Transverse colon (tissue), 4 donors: ENCODE data around the gene BUD13. TPM values are rescaled to one million over a fixed set of nuclear protein-coding genes. Genes with fewer than 3 reads are reported as not detected.

Experiments
- DNase-seq: peaks from one replicate; pipeline ENCODE4 v3.0.0-alpha.2; 2019
- H3K27ac ChIP-seq, 4 donors: fragments of 200-600 bp; sonication (generic); 2 replicates each; pipeline ENCODE4 v1.5.1; 2016 to 2018; ENCODE audit warnings: inconsistent platforms in 4 of 4
- H3K27me3 ChIP-seq: fragments of 200-600 bp; sonication (generic); 2 replicates; pipeline ENCODE4 v1.5.1; 2017; ENCODE audit warnings: inconsistent platforms
- H3K36me3 ChIP-seq, 4 donors: fragments of 200-600 bp; sonication (generic); 2 replicates each; pipeline ENCODE4 v1.5.1; 2017 to 2019; ENCODE audit warnings: inconsistent platforms in 4 of 4
- H3K4me1 ChIP-seq, 4 donors: fragments of 200-600 bp; sonication (generic); 2 replicates each; pipeline ENCODE4 v1.5.1; 2017 to 2020; ENCODE audit warnings: inconsistent platforms in 4 of 4
- H3K4me3 ChIP-seq, 4 donors: fragments of 200-600 bp; sonication (generic); 1 replicate in 1 of 4; 2 replicates in 3 of 4; pipeline versions ENCODE4 v1.5.1 to v1.6.1; 2017 to 2019; ENCODE audit warnings: inconsistent platforms in 4 of 4
- H3K9me3 ChIP-seq, 2 donors: fragments of 200-600 bp; sonication (generic); 2 replicates each; pipeline ENCODE4 v1.5.1; 2017 to 2019; ENCODE audit warnings: inconsistent platforms in 2 of 2
- EP300 ChIP-seq: sonication (generic); formaldehyde crosslinking; IDR thresholded peaks from one replicate; pipeline ENCODE4 v1.6.1; 2017; ENCODE audit warnings: antibody characterized with exemption, low read depth
- POLR2A ChIP-seq: fragments of 450-650 bp; IDR thresholded peaks from one replicate; pipeline ENCODE4 v1.6.1; 2016; ENCODE audit warnings: antibody characterized with exemption, mild to moderate bottlenecking, moderate library complexity
- POLR2AphosphoS5 ChIP-seq, 3 donors: sonication (generic); formaldehyde crosslinking; IDR thresholded peaks; one replicate each; pipeline ENCODE4 v1.6.1; 2016; ENCODE audit warnings: antibody characterized with exemption in 3 of 3
- WGBS, 2 donors: methylation state at CpG; one replicate each; pipeline ENCODE4 v1.1.5; 2018; ENCODE audit warnings: low coverage in 1 of 2; 5-methylcytosine and 5-hydroxymethylcytosine counted together
- in situ Hi-C, 4 donors: fragments of 200-750 bp; cut with MboI; loops; one replicate each; pipeline versions ENCODE4 v1.15.0 to v1.15.1; 2017; ENCODE audit warnings: low sequenced_read_pairs in 3 of 4, low pct_ligation_motif_present in 1 of 4, low pct_unique_long_range_greater_than_20kb in 1 of 4
- intact Hi-C: fragments of 100-400 bp; cut with DNase I; formaldehyde crosslinking; loops from one replicate; pipeline ENCODE4 v1.15.1; 2023; ENCODE audit warnings: low total_unique reads
- total RNA-seq, 4 donors: library from RNA; depleted of rRNA; stranded (reverse); fragments of >200 nt; gene quantifications; one replicate each; pipeline ENCODE4 v1.1.0, GENCODE V29; 2016
- TF ChIP-seq, protein P1 (sequence below), 5 experiments: fragments of 200-600 bp in 3 of 5; fragments of 450-650 bp in 2 of 5; sonication (generic) in 3 of 5; IDR thresholded peaks; 1 replicate in 2 of 5; 2 replicates in 3 of 5; pipeline ENCODE4 v1.5.1; 2016 to 2017; ENCODE audit warnings: antibody characterized with exemption in 5 of 5, inconsistent platforms in 3 of 5, mild to moderate bottlenecking in 2 of 5, moderate library complexity in 1 of 5

BUD13 gene
- total RNA-seq, 4 donors from 2014 or later, result 6.7 to 21.9 (median 14.0) TPM

DNA sequence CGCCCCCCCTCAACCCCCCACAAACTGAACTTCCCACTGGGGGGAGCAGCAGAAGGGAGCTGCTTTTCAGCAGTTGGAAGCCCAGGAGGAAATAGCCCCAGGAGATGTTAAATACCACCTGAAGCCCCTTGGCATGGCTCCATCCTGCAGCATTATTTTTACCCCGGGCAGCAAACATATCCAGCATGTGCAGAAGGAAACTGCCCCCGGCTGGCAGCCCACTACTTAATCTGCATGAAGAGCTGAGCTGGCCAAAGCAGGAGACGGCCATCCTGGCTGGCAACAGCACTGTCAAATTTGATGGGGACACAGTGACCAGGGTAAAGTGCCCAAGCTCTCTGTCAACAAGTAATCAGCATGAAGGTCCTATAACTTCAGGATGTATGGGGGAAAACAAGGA lies 32.0 kb downstream of the BUD13 start:
- 75% methylated on average over 4 of the region's 4 CpGs; no CpG with 5 or more reads in 1 of the 2 donors for WGBS, 2 donors
- intact Hi-C loops (no loop called here), in situ Hi-C loops (no loop called here)
- no peak for DNase-seq
- no peaks in the 10 kb centered on the region for H3K36me3 ChIP-seq
- H3K9me3 ChIP-seq, result no peaks in the 10 kb centered on the region
- no peaks in the 10 kb centered on the region for H3K4me1 ChIP-seq
- H3K4me3 ChIP-seq, result no peak overlapping the region
- no peak overlapping the region for H3K27ac ChIP-seq
- no peaks in the 10 kb centered on the region for H3K27me3 ChIP-seq
- TF ChIP-seq, protein P1, sequence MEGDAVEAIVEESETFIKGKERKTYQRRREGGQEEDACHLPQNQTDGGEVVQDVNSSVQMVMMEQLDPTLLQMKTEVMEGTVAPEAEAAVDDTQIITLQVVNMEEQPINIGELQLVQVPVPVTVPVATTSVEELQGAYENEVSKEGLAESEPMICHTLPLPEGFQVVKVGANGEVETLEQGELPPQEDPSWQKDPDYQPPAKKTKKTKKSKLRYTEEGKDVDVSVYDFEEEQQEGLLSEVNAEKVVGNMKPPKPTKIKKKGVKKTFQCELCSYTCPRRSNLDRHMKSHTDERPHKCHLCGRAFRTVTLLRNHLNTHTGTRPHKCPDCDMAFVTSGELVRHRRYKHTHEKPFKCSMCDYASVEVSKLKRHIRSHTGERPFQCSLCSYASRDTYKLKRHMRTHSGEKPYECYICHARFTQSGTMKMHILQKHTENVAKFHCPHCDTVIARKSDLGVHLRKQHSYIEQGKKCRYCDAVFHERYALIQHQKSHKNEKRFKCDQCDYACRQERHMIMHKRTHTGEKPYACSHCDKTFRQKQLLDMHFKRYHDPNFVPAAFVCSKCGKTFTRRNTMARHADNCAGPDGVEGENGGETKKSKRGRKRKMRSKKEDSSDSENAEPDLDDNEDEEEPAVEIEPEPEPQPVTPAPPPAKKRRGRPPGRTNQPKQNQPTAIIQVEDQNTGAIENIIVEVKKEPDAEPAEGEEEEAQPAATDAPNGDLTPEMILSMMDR (IDR thresholded peaks at IDR 0.05), result no peak
- TF ChIP-seq POLR2A (no peak), EP300 (no peak), POLR2AphosphoS5 (IDR thresholded peaks at IDR 0.05) (no peak)

DNA sequence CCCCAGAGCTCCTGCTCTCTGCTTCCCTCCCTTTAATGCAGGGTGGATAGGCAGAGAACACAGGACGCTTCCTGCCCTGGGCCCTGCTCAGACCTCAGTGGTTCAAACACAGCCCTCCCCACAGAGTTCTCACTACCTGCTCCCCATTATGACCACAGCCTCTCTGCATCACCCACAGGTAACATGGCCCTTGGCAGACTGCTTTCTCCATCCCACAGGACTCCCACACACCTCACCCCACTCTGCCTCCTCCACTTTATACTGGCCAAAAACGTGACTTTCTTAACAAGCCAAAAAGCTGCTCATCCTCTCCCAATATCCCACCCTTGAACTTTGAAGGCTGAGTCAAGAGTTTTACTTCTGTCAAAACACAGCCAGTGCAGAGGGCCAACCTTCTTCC lies 33.8 kb downstream of the BUD13 start:
- in situ Hi-C loops, result no loop called here

DNA sequence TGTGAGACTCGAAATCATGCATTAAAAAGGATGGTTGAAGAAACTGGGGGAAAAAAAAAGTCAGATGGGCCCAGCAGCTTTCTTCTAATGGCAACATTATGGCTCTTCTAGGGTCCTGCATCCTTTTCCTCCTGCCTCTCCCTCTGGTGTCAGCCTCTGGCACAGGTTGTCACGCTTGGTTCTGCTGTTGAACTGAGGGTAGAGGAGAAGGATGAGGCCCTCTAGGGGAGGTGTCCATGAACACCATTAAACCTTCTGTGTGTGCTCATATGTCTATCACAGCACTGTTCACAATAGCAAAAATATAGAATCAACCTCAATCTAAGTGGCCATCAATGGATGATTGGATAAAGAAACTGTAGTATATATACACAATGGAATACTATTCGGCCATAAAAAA lies 36.0 kb downstream of the BUD13 start:
- no peak overlapping the region for H3K27ac ChIP-seq
- WGBS, 2 donors, result 68 to 98% methylated on average over 3 of the region's 3 CpGs
- no peaks in the 10 kb centered on the region for H3K9me3 ChIP-seq
- H3K4me3 ChIP-seq, result no peak overlapping the region
- no peaks in the 10 kb centered on the region for H3K27me3 ChIP-seq
- intact Hi-C loops, result no loop called here
- no peak for TF ChIP-seq POLR2AphosphoS5 (IDR thresholded peaks at IDR 0.05)
- TF ChIP-seq, protein P1 (IDR thresholded peaks at IDR 0.05), result no peak
- no peak for DNase-seq
- in situ Hi-C loops, result no loop called here
- H3K36me3 ChIP-seq, result no peaks in the 10 kb centered on the region
- H3K4me1 ChIP-seq, result no peaks in the 10 kb centered on the region

More for the DNA sequence above, 33.8 kb downstream of the BUD13 start:
- H3K4me1 ChIP-seq, result no peaks in the 10 kb centered on the region
- intact Hi-C loops, result no loop called here
- TF ChIP-seq, protein P1 (IDR thresholded peaks at IDR 0.05), result no peak
- TF ChIP-seq EP300, result no peak
- no peak for TF ChIP-seq POLR2A
- TF ChIP-seq POLR2AphosphoS5 (IDR thresholded peaks at IDR 0.05), result no peak
- 78 to 87% methylated on average over 1 to 2 of the region's 2 CpGs for WGBS, 2 donors
- no peaks in the 10 kb centered on the region for H3K36me3 ChIP-seq
- H3K27ac ChIP-seq, result no peak overlapping the region
- no peaks in the 10 kb centered on the region for H3K9me3 ChIP-seq
- no peaks in the 10 kb centered on the region for H3K27me3 ChIP-seq
- DNase-seq, result no peak
- H3K4me3 ChIP-seq, result no peak overlapping the region

GRCh38 chr11:116733969-116734508 lies 38.7 kb downstream of the BUD13 start:
- Histone ChIP-seq H3K36me3 (no peaks in the 10 kb centered on the region), H3K4me3 (no peak overlapping the region), H3K27ac (no peak overlapping the region), H3K27me3 (peaks cover 3% of the 10 kb centered on the region), H3K4me1 (peaks cover 0 to 7% (median 5%) of the 10 kb centered on the region in 4 donors), H3K9me3 (no peaks in the 10 kb centered on the region)
- in situ Hi-C loops (no loop called here), intact Hi-C loops (no loop called here)
- no peak for TF ChIP-seq EP300
- TF ChIP-seq POLR2A, result no peak
- TF ChIP-seq, protein P1 (IDR thresholded peaks at IDR 0.05), result no peak
- TF ChIP-seq POLR2AphosphoS5 (IDR thresholded peaks at IDR 0.05), result no peak
- no peak for DNase-seq
- 77 to 86% methylated on average over 6 to 11 of the region's 11 CpGs for WGBS, 2 donors
